GM21825 (cell line): Measurements from ENCODE around the gene DLG1.

ENCODE experiments used
- ATAC-seq: cut with Tn5 transposase; IDR thresholded peaks from one replicate; pipeline ENCODE4 v1.9.1; 2021; ENCODE audit warnings: mild to moderate bottlenecking, moderate library complexity; ENCODE audit not compliant: unreplicated experiment

Gene DLG1

DNA sequence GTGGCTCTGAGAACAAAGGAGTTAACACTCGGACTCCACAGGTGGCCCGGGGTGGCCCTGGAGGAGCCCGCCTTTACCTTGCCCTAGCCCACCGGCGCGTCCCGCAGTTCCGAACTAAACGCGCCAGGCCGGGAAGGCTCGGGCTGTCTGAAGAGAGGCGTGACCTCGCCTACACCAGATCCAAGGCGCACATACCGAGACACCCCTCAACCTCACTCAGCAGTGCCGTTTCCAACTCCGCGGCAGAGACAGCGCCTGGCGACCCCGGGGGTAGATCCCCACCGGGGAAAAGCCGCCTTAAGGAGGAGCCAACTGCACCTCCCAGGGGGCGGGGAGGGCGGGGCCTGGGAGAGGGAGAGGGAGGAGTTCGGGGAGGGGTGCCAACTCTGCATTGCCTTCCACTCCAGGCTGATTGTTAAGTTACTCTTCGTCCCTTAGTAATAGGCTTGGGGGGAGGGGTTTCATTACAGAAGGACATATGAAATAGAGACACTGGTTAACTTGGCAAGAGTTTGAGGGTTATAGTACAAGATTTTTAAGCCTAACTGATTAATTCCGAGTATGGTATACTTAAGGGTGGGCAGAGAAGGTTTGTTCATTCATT, at the start of gene DLG1:
Gene DLG1 (minus strand): TSS at position 272 of the 604 bp plus-strand sequence. CDS start 1,408 bp downstream, outside the sequence.
- peak; percentile 44 for ATAC-seq

DNA sequence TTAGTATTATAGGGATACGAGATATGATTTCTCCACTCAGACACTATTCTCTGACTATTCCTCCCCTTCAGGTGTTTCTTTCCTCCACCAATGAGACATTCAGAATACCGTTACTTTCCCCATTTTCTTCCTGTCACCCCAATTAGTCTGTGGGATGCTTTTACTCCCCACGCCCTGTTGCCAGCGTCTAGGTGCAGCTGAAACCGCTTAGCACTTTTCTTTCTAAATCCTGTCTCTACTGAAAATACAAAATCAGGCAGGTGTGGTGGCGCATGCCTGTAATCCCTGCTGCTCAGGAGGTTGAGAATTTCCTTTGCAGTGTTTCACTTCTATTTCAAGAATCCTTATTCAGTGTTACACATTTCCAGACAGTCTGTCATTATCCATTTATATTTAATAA, 49.6 kb upstream of the DLG1 start:
- no peak for ATAC-seq

DNA sequence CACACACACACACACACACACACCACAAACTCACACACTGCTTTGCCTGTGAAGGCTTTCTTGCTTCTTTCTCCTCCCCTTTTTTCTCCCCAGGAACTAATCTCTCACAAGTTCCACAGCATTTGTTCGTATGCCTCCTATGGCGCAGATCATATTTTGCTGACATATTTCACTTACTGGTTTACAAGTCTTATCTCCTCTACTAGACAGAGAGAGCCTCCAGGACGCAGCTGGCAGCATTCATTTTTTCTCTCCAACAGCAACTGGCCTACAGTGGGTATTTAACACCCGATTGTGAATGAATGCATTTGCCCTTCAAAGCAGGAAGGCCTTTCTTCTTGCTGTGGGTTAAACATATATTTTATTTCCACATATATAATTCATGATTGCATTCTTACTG, 47.0 kb upstream of the DLG1 start:
- ATAC-seq, result no peak

DNA sequence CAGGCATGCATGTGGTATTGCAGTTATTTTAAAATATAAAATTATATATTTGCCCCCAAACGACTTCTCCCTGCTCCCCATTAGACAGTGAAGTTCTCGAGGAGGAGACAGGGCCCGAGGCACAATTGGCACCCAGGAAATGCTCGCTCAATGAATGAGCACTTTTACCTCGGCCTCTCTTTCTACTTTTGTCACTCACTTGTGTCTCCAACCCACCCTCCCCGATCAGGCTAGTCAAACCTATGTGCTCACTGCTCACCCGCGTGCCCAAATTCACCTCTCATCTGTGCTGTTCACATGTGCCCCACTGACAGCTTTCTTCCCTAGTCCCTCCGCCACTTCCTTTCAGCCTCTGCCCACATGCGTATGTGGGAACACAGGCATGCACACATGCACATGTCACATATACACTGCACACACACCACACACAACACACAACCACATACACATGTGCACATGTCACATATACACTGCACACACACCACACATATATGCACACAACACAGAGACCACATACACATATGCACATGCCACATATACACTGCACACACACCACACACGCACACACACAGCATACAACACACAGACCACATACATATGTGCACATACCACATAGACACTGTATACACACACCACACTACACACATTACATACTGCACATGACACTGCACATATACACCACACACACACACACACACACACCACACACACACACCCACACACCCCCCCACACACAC, 46.3 kb upstream of the DLG1 start:
- no peak for ATAC-seq

DNA sequence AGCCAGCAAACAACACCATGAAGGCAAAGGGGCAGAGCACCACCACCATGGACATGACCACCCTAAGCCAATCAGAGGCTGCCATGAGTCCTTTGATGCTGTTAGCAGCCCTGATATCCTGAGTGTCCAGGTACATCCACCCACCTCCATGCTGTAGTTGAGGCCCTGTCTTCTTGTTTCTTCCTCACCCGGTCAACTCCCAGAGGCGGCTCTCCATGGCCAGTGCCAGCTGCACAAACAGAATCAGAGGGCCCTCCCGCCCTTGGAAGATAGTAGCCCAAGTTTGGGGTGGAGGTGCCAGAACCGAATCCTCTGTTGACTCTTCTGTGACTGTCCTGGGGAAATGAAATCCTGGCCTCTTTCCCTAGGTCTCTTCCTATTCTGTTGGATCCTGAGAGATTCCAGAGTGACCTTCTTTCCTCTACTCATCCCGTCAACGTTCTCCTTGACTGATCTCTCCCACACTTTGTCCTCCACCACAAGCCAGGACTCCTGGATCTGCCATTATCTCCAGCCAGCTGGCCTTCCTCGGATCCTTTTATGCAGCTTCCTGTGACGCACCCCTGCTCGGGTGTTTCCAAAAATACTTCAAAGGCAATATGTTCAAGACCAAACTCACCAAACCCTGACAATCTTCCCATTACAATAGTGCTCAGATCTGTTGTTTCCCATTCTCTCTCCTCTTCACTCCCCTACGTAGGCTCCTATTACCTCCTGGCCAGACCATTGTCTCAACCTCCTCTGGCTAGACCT, 45.4 kb upstream of the DLG1 start:
- ATAC-seq, result no peak

DNA sequence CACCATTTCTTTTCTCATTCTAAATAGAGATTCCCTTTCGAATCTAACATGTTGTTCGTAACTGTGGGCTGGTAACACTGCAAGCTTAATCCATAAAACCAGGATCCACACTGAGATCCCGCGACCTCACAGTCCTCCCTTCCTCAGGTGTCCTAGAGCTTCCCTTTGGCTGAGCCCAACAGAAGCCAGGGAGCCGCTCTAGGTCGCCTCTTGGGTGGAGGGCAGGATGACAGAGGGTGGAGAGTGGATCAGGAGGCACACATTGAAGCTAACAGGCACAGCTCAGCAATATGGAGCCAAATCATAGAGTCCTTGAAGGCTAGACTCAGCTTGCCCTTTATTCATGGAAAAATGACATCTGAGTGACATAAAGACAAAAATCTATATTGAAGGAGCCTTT, 44.7 kb upstream of the DLG1 start:
- ATAC-seq, result no peak

DNA sequence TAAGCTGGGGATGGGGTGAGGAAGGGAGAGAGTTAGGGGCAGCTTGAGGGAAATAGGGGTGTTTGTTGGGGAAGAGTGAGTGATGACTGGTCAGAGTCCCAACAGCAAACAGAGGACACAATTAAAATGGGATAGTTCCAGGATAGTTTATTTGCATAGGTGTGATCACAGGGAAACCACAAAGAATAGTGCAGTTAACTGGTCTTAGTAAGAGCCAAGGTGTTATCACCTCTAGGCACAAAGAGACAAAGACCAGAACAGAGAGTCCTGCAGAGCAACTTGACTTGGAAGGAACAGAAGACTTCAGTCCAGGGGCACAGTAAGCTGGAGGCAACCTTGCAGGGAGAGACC, 42.1 kb upstream of the DLG1 start:
- ATAC-seq, result no peak

DNA sequence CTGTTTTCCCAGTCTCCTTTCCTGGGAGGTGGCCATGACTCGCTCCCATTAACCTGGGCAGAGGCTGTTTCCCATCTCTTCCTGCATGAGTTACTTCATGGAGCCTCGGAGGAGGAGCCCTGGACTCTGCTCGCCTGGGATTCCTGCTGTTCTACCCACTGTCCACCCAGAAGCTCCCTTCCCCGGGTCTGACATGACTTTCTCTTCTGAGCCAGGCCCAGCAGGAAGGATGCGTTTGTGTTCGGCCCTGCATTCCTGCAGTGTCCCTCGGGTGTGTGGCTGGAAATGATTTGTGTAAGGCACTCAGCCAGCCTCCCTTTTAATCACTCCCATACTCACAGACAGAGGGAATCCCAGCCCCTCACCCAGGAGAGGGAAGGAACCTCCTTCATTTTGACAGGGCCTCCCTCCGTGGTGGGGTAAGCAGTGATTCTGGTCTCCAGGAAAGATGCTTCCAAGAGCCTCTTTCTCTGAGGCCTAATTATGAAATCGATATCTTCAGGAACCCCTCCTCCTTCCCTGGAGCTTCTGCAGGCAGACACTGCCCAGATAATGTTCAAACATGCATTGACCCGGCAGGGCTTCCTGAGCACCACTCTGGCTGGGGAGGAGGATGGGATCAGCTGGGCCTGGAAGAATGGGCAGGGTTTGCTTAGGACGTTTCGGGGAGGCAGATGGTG, 41.6 kb upstream of the DLG1 start:
- ATAC-seq, result no peak

DNA sequence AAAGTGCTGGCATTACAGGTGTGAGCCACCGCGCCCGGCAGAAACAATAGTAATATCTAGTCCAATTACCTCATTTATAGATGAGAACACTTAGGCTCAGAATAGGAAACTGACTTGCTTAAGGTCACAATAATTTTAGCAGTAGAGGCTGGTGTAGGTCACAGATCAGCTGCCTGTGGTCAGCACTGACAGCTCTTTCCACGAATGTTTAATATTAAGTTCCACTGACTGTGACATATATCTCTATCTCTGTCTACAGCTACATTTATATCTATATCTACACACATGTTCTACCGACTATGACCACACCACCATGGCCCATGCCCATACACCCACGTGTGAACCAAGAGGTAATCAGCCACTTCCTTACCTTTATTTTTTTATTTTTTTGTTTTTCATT, 40.2 kb upstream of the DLG1 start:
- ATAC-seq, result no peak

DNA sequence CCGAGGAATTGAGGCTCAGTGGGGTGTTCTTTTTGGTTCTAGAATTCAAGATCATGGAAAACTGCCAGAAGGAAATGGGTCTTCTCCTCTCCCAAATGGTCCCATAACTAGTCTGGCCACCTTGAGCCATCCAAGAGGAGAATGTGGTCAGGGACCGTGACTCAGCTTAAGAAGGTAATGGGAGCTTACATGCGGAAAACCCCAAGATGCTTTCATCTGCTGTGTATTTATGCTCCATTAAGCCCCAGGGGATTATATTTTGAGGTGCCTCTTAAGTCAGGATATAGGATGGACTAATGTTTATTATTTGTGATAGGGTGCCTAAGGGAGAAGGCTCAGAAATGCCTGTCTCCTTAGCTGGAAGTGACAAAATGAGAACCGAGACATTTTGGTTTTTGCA, 39.2 kb upstream of the DLG1 start:
- ATAC-seq, result no peak

DNA sequence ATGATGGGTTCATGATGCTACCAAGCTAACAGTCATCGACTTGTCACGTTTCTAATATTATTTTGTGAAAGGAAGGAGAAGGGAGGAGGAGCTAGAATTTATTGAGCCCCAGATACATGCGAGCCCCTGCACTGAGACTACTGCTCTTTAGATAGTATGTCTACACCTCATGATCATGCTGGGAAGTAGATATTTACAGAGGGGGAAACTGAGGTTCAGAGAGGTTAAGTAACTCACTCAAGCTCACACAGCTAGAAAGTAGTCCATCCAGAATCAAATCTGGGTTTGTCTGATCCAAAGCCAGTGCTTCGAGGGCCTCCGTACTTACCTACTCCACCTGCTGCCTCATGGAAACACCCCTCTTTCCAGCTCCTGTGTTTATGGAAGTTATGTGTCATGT, 38.8 kb upstream of the DLG1 start:
- no peak for ATAC-seq

DNA sequence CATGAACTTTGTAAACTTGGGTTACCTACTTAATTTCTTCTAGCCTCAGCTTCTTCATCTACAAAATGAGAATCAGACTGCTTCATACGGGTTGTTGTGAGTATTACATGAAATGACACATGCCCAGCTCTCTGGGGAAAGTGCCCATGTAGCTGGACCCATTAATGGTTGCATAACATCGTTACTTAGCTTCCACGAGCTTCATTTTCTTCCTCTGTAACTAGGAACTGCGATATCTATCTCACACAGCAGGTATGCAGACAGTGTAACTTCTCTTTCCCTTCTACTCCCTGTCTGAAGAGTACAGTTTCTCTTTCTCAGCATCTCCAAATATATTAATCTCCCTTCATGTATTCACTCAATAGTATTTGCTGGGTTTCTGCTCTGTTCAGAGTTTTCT, 37.9 kb upstream of the DLG1 start:
- no peak for ATAC-seq

DNA sequence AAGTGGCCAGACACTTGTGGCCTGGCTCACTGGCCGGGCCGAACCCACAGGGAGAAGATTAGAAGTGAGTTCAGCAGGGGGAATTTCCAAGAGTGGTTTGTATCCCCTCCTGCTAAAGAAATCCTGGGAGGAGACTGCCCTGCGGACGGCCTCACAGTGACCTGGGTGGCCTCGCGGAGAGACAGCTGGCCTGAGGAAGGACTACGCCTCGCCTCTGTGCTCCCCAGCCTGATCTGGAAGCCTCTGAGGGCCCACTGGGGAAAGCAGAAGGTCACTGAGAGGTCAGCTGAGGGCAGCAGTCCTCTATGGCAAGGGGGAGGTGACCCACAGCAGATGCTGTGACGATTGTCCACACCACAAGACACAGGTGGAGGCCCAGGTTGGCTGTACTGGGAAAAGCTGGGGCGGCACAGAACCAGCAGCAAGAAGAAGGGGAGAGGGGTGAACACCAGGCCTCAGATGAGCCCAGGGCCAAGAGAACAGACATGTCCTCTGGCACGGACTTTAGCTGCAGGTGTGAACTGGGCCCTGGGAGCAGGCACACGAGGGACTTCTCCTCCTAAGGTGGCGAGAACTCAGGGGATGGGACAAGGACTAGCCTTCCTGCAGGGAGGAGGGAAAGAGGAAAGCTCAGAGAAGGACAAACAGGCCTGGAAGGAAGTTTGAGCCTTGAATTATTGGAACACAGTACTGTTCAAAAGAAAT, 37.2 kb upstream of the DLG1 start:
- ATAC-seq, result no peak

DNA sequence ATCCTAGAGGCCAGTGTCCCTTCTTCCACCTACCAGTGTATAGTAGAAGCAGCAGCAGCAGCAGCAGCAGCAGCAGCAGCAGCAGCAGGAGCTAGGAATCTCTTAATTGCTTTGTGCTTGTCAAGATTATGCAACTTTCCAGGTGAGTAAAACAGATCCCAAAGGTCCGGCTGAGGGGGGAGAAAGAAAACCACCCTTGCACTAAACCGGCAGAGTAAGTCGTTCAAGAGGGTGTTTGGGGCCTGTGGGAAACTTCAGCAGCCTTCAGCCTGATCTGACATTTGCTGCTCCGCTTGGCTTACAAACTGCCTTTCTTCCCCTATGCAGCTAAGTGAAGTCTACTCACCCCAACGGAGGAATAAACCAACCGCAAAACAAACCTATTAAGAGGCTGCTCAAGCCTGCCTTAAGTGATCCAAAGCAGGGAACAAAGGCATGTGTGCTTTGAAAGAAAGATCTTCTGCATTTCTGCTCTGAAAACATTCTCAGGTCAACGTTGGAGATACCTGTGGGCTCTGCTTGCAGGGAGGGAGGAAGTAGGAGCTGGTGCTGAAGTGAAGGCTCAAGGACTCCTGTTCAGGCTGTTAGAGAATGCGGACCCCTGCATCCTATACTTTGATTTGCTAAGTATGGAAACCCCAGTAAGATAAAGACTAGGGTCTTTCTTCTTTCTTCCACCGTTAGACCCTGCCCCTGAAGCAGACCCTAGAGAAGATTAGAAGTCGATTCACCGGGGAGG, 35.7 kb upstream of the DLG1 start:
- no peak for ATAC-seq

DNA sequence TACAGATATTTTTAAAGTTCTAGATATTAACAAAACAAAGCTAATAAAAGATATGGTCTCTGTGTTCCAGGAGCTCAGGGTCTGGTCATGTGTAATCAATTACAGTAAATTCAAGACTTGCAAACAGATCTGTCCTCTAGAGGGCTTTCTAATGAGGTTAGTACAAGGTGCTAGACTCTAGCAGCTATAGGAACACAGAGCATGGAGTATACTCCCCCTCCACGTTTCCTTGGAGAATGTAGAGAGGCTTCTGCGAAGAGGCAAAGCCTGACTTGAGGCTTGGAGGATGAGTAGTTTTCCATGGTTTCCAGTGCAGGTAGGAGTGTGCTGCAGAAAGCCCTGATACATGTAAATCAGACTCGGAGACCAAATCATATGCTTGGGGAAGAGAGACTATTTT, 32.7 kb upstream of the DLG1 start:
- ATAC-seq, result no peak

DNA sequence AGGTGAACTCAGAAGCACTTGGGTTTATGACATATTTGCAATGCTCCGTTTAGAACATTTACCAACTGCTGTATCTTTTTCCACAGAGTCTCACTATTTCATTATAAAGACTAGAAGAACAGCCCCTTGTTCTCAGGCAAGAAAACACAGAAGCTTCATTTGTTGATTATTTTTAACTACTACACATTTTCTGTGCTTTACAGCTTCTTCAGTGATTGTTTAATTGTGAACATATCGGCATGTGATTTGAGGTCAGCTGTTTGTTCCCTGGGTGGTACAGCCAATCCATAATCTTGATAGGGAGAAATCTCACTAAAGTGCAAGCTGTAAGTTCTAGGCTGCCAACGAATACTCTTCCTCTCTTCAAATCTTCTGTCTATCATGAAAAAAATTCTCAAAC, 31.0 kb upstream of the DLG1 start:
- no peak for ATAC-seq

DNA sequence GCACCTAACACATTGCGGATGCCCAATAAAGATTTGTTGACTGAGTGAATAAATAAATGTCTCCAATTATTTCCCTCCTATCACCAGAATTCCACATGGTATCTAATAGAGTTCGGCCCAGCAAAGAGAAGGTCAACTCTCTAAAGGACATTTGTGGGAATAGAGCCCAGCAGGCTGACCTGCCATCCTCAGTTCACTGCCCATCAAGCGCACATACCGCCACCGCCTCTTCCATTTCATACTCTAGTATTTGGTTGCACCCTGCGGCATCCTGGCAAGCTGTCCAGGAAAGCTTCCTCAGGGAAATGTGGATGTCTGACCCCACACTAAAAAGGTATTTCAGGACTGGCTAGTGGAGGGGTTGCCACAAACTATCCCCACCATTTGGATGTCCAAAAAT, 29.8 kb upstream of the DLG1 start:
- ATAC-seq, result no peak

DNA sequence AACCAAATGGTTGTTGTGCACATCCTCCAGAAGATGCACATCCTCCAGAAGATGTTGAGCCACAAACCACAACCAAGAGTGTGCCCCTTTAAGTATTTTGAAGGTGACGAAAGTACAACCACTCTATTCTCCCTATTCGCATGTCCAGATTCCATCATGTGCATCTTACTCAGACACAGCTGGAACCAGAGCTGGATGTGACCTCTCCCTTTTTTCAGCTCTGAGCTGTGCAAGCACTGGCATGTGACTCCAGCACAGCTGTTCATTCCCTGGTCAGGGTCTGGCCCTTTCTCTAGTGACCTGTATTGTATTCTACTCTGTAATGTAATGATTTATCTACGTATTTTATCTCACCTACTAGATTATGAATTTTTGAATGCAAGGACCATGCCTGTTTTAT, 29.3 kb upstream of the DLG1 start:
- no peak for ATAC-seq

DNA sequence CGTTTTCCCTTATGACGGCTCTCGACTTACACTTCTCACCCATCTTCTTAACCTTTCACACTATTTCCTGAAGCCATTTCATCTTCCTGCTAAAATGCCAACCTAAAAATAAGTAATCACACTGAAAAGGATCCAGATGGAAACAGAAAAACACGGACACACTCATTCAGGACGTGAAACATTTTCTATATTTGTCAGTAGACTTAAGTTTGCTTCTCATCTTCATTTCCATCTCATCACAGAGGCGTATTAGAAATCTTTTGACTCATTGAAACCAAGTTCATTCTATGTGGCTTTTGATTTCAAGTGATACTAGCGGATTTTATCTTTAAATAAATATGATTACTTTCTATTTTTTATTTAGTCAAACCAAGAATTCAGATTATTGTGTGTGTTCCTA, 27.4 kb upstream of the DLG1 start:
- ATAC-seq, result no peak

DNA sequence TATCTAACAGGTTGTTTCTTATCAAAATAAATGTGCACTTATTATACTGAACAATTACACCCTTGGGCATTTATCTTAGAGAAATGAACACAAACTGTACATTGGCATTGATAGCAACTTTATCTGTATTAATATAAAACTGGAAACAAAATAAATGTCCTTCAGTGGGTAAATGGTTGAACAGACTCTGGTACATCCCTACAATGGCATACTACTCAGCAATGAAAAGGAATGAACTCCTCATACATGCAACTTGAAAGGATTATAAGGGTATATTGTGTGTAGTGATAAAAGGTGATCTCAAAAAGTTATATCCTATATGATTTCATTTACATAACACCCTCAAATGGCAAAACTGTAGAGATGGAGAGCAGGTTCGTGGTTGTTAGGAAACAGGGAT, 23.7 kb upstream of the DLG1 start:
- ATAC-seq, result no peak
